K562 (cell line): ENCODE measurements around the gene HPSE2. TPM values are rescaled to one million over a fixed set of nuclear protein-coding genes. Genes with fewer than 3 reads are reported as not detected.
A peak's percentile ranks its signal among the peaks of the same experiment; 100 is the strongest.

ENCODE experiments used
- EGR1 ChIP-seq: fragments of 450-650 bp; conservative IDR thresholded peaks from 2 replicates; pipeline ENCODE4 v1.6.1; 2017; ENCODE audit warnings: mild to moderate bottlenecking
- HCFC1 ChIP-seq: IDR thresholded peaks from 2 replicates; pipeline ENCODE4 v1.6.1; 2012; ENCODE audit warnings: low read depth, low read length, improper control_type of control experiment
- JUND ChIP-seq, 2 experiments: IDR thresholded peaks; 2 replicates in 1 of 2; 3 replicates in 1 of 2; pipeline ENCODE4 v1.6.1; 2011; ENCODE audit warnings: borderline replicate concordance in 2 of 2, low read depth in 2 of 2, low read length in 2 of 2, improper control_type of control experiment in 1 of 2, missing biosample characterization in 1 of 2, missing genetic modification characterization in 1 of 2, missing genetic modification reagents in 1 of 2
- NR2C2 ChIP-seq, 2 experiments: fragments of 200-800 bp in 1 of 2; sonication (Bioruptor generic) in 1 of 2; sonication (generic) in 1 of 2; formaldehyde crosslinking in 1 of 2; IDR thresholded peaks; 2 replicates each; pipeline versions ENCODE4 v1.6.1 to v1.8.0; 2016 to 2022; ENCODE audit warnings: mild to moderate bottlenecking in 1 of 2, missing compliant biosample characterization in 1 of 2, missing genetic modification characterization in 1 of 2, missing genetic modification reagents in 1 of 2
- SMAD3 ChIP-seq: fragments of 450-650 bp; formaldehyde crosslinking; conservative IDR thresholded peaks from 2 replicates; pipeline ENCODE4 v1.4.0; 2020; ENCODE audit warnings: mild to moderate bottlenecking
- TEAD4 ChIP-seq, 2 experiments: sonication (generic) in 1 of 2; formaldehyde crosslinking in 1 of 2; IDR thresholded peaks; 2 replicates each; pipeline versions ENCODE4 v1.6.1 to v1.8.0; 2012 to 2022; ENCODE audit warnings: borderline replicate concordance in 1 of 2, inconsistent platforms in 1 of 2, low read length in 1 of 2, mild to moderate bottlenecking in 1 of 2, missing genetic modification reagents in 1 of 2
- ZNF224 ChIP-seq: sonication (generic); formaldehyde crosslinking; IDR thresholded peaks from 2 replicates; pipeline ENCODE4 v1.8.0; 2022; ENCODE audit warnings: mild to moderate bottlenecking, missing genetic modification reagents
- ZNF384 ChIP-seq: IDR thresholded peaks from 2 replicates; pipeline ENCODE4 v1.6.1; 2012; ENCODE audit warnings: low read depth, low read length, improper control_type of control experiment
- polyA plus RNA-seq, 8 experiments: library from polyadenylated mRNA; depleted of rRNA in 4 of 8; stranded (reverse) in 5 of 8; unstranded in 3 of 8; fragments of >200 nt; fragmentation: Nextera tagmentation in 2 of 8; fragmentation: Illumina TruSeq in 1 of 8; extraction: Ambion mirVana in 2 of 8; extraction: Trizol in 1 of 8; gene quantifications; 2 replicates each; pipeline versions ENCODE4 v1.2.1 to v1.2.3, GENCODE V29; 2011 to 2014; ENCODE audit warnings: inconsistent platforms in 1 of 8, missing spikeins in 1 of 8
- total RNA-seq, 7 experiments: library from RNA; depleted of rRNA in 6 of 7; stranded (reverse); fragments of >200 nt in 6 of 7; fragmentation: Illumina TruSeq in 2 of 7; extraction: Trizol in 2 of 7; gene quantifications; 2 replicates each; pipeline versions ENCODE4 v1.2.1 to v1.2.3, GENCODE V29; 2011 to 2021; ENCODE audit warnings: low replicate concordance in 1 of 7
- TF ChIP-seq, protein P1 (sequence below), 2 experiments: IDR thresholded peaks in 1 of 2; conservative IDR thresholded peaks in 1 of 2; 2 replicates each; pipeline ENCODE4 v1.6.1; 2016; ENCODE audit warnings: low read depth in 2 of 2, mild to moderate bottlenecking in 1 of 2, missing compliant biosample characterization in 1 of 2, missing genetic modification characterization in 1 of 2, moderate library complexity in 1 of 2
- TF ChIP-seq, protein P2 (sequence below): fragments of 450-650 bp; formaldehyde crosslinking; IDR thresholded peaks from 2 replicates; pipeline ENCODE4 v1.4.0; 2022; ENCODE audit warnings: missing genetic modification characterization
- TF ChIP-seq, protein P3 (sequence below), 2 experiments: fragments of 450-650 bp; IDR thresholded peaks; 2 replicates each; pipeline ENCODE4 v1.6.1; 2016; ENCODE audit warnings: mild to moderate bottlenecking in 2 of 2, borderline replicate concordance in 1 of 2, low read depth in 1 of 2, moderate library complexity in 1 of 2

Gene HPSE2
- total and polyA plus RNA-seq, 9 of the 15 experiments (the other 6 are each of a cell fraction or from before 2014, with no cell fraction given) = 0.03 to 0.10 (median 0.04) TPM; not detected in 2

DNA sequence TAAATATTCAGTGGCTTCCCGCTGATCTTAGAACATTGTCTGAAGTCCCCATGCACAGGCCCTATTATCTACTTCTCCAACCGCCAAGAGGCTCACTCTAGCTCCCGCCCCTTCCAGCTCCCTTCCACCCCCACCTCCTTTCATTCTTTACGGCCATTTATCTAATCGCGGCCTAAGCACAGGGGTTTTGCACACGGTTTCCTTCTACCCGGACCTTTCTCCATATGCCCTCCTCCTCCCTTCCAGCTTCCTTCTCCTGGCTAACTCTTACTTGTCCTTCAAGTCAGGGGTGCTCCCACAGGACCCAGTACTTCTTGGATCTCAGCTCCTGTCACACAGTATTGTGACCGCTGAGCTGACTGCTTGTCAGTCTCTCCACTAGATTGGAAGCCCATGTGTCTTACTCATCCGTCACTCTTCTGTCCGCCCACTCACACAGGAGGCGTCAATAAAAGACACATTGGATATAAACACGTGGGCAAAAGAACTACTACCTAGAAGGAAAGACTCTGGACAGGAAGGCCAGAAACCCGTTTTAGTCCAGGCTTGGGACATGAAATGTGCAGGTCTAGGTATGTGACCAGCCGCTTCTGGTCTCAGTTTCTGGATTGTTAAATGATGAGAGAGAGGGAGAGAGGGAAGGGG is 768.7 kb downstream of the HPSE2 start (continued):
- 0 out of 2 replicates have a peak, but pooled peaks have one; percentile 14 for TF ChIP-seq SMAD3 (CRISPR knock-in tag)
- TF ChIP-seq EGR1 = peak; percentile 99
- no peak for TF ChIP-seq JUND (IDR thresholded peaks at IDR 0.05; ENCODE audit: borderline replicate concordance, low read depth, low read length)
- no peak; the same call in 1 of the 3 replicates for TF ChIP-seq JUND (tag; IDR thresholded peaks at IDR 0.05; ENCODE audit: borderline replicate concordance, low read depth, low read length)
- no peak for TF ChIP-seq ZNF224 (CRISPR knock-in tag)
- TF ChIP-seq NR2C2 (CRISPR knock-in tag; IDR thresholded peaks at IDR 0.05) = no peak
- no peak for TF ChIP-seq NR2C2 (tag; IDR thresholded peaks at IDR 0.05)
- TF ChIP-seq, protein P1, sequence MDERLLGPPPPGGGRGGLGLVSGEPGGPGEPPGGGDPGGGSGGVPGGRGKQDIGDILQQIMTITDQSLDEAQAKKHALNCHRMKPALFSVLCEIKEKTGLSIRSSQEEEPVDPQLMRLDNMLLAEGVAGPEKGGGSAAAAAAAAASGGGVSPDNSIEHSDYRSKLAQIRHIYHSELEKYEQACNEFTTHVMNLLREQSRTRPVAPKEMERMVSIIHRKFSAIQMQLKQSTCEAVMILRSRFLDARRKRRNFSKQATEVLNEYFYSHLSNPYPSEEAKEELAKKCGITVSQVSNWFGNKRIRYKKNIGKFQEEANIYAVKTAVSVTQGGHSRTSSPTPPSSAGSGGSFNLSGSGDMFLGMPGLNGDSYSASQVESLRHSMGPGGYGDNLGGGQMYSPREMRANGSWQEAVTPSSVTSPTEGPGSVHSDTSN (CRISPR knock-in tag; IDR thresholded peaks at IDR 0.05; ENCODE audit: low read depth) = 0 out of 2 replicates have a peak, but pooled peaks have one; percentile 42
- TF ChIP-seq, protein P1 (tag; conservative IDR thresholded peaks at IDR 0.05; ENCODE audit: low read depth) = peak; percentile 90
- TF ChIP-seq ZNF384 = no peak
- TF ChIP-seq HCFC1 = no peak
- TF ChIP-seq, protein P2, sequence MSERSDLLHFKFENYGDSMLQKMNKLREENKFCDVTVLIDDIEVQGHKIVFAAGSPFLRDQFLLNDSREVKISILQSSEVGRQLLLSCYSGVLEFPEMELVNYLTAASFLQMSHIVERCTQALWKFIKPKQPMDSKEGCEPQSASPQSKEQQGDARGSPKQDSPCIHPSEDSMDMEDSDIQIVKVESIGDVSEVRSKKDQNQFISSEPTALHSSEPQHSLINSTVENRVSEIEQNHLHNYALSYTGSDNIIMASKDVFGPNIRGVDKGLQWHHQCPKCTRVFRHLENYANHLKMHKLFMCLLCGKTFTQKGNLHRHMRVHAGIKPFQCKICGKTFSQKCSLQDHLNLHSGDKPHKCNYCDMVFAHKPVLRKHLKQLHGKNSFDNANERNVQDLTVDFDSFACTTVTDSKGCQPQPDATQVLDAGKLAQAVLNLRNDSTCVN (CRISPR knock-in tag) = no peak
- TF ChIP-seq, protein P3, sequence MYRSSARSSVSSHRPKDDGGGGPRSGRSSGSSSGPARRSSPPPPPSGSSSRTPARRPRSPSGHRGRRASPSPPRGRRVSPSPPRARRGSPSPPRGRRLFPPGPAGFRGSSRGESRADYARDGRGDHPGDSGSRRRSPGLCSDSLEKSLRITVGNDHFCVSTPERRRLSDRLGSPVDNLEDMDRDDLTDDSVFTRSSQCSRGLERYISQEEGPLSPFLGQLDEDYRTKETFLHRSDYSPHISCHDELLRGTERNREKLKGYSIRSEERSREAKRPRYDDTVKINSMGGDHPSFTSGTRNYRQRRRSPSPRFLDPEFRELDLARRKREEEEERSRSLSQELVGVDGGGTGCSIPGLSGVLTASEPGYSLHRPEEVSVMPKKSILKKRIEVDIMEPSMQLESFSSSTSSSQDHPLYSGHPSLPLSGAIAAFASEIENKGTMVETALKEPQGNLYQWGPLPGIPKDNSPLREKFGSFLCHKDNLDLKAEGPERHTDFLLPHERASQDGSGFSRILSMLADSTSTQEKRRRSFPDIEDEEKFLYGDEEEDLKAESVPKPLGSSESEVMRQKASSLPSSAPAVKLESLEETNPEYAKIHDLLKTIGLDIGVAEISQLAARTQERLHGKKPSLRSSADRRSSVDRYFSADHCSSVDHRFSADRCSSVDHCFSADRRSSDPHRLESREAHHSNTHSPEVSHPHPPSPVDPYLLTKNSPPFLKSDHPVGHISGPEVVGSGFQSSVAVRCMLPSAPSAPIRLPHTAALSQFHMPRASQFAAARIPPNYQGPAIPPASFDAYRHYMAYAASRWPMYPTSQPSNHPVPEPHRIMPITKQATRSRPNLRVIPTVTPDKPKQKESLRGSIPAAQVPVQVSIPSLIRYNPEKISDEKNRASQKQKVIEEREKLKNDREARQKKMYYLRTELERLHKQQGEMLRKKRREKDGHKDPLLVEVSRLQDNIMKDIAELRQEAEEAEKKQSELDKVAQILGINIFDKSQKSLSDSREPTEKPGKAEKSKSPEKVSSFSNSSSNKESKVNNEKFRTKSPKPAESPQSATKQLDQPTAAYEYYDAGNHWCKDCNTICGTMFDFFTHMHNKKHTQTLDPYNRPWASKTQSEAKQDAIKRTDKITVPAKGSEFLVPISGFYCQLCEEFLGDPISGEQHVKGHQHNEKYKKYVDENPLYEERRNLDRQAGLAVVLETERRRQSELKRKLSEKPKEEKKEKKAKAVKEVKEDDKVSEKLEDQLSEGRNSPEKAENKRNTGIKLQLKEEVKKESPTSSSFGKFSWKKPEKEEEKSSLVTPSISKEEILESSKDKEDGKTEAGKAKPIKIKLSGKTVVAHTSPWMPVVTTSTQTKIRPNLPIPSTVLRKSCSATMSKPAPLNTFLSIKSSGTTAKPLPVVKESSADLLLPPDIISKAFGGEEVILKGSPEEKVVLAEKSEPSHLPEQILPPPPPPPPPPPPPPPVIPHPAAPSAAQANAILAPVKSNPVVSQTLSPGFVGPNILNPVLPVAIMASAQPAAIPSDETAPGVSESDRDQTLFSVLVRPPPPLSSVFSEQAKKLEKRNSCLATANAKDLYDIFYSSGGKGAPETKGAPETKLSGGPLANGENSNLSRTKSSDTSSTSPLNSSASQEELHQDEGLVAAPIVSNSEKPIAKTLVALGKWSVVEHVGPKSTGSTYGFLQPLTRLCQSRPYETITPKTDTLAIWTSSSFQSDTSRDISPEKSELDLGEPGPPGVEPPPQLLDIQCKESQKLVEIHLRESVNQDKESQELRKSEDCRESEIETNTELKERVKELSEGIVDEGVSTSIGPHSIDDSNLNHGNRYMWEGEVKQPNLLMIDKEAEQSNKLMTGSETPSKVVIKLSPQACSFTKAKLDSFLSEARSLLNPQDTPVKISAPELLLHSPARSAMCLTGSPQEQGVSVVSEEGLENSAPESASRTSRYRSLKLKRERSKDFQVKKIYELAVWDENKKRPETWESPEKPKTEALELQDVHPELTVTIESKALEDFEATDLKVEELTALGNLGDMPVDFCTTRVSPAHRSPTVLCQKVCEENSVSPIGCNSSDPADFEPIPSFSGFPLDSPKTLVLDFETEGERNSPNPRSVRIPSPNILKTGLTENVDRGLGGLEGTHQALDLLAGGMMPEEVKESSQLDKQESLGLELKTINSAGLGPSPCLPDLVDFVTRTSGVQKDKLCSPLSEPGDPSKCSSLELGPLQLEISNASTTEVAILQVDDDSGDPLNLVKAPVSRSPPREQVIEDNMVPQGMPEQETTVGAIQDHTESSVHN (IDR thresholded peaks at IDR 0.05; ENCODE audit: borderline replicate concordance in 1 of 2, low read depth in 1 of 2) = 0 out of 4 replicates have a peak, but pooled peaks of 1 of the 2 experiments have one; percentile 62
- 0 out of 2 replicates have a peak, but pooled peaks have one; percentile 5 for TF ChIP-seq TEAD4 (IDR thresholded peaks at IDR 0.05; ENCODE audit: low read length)
- no peak for TF ChIP-seq TEAD4 (CRISPR knock-in tag; IDR thresholded peaks at IDR 0.05; ENCODE audit: borderline replicate concordance)
